WTC11 (cell line): ENCODE measurements around the gene NOL7. TPM values are rescaled to one million over a fixed set of nuclear protein-coding genes. Genes with fewer than 3 reads are reported as not detected.

ENCODE experiments used
- ATAC-seq: fragments of 200-7000 bp; cut with Tn5 transposase; 2 replicates; pipeline ENCODE4 v1.10.0; 2021; ENCODE audit warnings: mild to moderate bottlenecking, moderate library complexity
- CTCF ChIA-PET: fragments of 300-600 bp; sonication (Branson Sonifier 250); formaldehyde crosslinking; loops from one replicate; lab custom pipeline; 2021; ENCODE audit warnings: antibody characterized with exemption; lab: Charles Lee
- POLR2A ChIA-PET: fragments of 350-600 bp; sonication (Branson Sonifier 250); formaldehyde crosslinking; loops from one replicate; lab custom pipeline; 2021; ENCODE audit warnings: antibody characterized with exemption; lab: Charles Lee
- DNase-seq: peaks from one replicate; pipeline ENCODE4 v3.0.0; 2021; ENCODE audit warnings: low spot score
- H3K27ac Mint-ChIP-seq: 2 replicates; pipeline ENCODE4 v1.8.0; 2021; ENCODE audit warnings: mixed read lengths
- H3K27me3 Mint-ChIP-seq: 2 replicates; pipeline ENCODE4 v1.8.0; 2021; ENCODE audit warnings: low read depth, mild to moderate bottlenecking, moderate library complexity, mixed read lengths
- H3K36me3 Mint-ChIP-seq: 2 replicates; pipeline ENCODE4 v1.8.0; 2021; ENCODE audit warnings: mixed read lengths
- H3K4me1 Mint-ChIP-seq: 2 replicates; pipeline ENCODE4 v1.8.0; 2022; ENCODE audit warnings: mixed read lengths
- H3K4me3 Mint-ChIP-seq: 2 replicates; pipeline ENCODE4 v1.8.0; 2021; ENCODE audit warnings: mild to moderate bottlenecking, moderate library complexity, mixed read lengths
- H3K9me3 Mint-ChIP-seq: 2 replicates; pipeline ENCODE4 v1.8.0; 2021; ENCODE audit warnings: mixed read lengths
- ATF1 ChIP-seq: sonication (generic); formaldehyde crosslinking; IDR thresholded peaks from 2 replicates; pipeline ENCODE4 v1.8.1; 2023; ENCODE audit warnings: mild to moderate bottlenecking, moderate library complexity, missing genetic modification reagents
- CREB1 ChIP-seq: sonication (generic); formaldehyde crosslinking; IDR thresholded peaks from 2 replicates; pipeline ENCODE4 v1.8.0; 2023; ENCODE audit warnings: mild to moderate bottlenecking, missing genetic modification reagents
- ETV6 ChIP-seq: sonication (generic); formaldehyde crosslinking; IDR thresholded peaks from 2 replicates; pipeline ENCODE4 v1.8.1; 2022; ENCODE audit warnings: mild to moderate bottlenecking, missing genetic modification reagents
- FOXP1 ChIP-seq: sonication (generic); formaldehyde crosslinking; IDR thresholded peaks from 2 replicates; pipeline ENCODE4 v1.8.0; 2022; ENCODE audit warnings: missing genetic modification reagents, mild to moderate bottlenecking, moderate library complexity, borderline replicate concordance
- GABPB1 ChIP-seq: sonication (generic); formaldehyde crosslinking; IDR thresholded peaks from 2 replicates; pipeline ENCODE4 v1.8.1; 2023; ENCODE audit warnings: mild to moderate bottlenecking, missing genetic modification reagents
- GTF2I ChIP-seq: fragments of 250-450 bp; sonication (Bioruptor Pico); conservative IDR thresholded peaks from 2 replicates; pipeline ENCODE4 v1.4.0; 2021; ENCODE audit warnings: mild to moderate bottlenecking
- IRF2 ChIP-seq: sonication (generic); formaldehyde crosslinking; IDR thresholded peaks from 2 replicates; pipeline ENCODE4 v1.8.0; 2022; ENCODE audit warnings: low read depth, missing genetic modification reagents, borderline replicate concordance
- JAZF1 ChIP-seq: fragments of 250-450 bp; sonication (Bioruptor Pico); IDR thresholded peaks from 2 replicates; pipeline ENCODE4 v1.9.0; 2021; ENCODE audit warnings: moderate library complexity, mild to moderate bottlenecking, inconsistent platforms
- NFATC4 ChIP-seq: fragments of 250-450 bp; sonication (Bioruptor Pico); IDR thresholded peaks from 2 replicates; pipeline ENCODE4 v1.9.0; 2021; ENCODE audit warnings: mild to moderate bottlenecking
- NFE2L1 ChIP-seq: sonication (generic); formaldehyde crosslinking; IDR thresholded peaks from 2 replicates; pipeline ENCODE4 v1.8.1; 2023; ENCODE audit warnings: missing genetic modification reagents
- NR1H2 ChIP-seq: sonication (generic); formaldehyde crosslinking; IDR thresholded peaks from 2 replicates; pipeline ENCODE4 v1.9.0; 2021; ENCODE audit warnings: mild to moderate bottlenecking, moderate library complexity, missing genetic modification reagents
- NR2C2 ChIP-seq: sonication (generic); formaldehyde crosslinking; IDR thresholded peaks from 2 replicates; pipeline ENCODE4 v1.8.0; 2022; ENCODE audit warnings: mild to moderate bottlenecking, missing genetic modification reagents
- NR3C1 ChIP-seq: sonication (generic); formaldehyde crosslinking; conservative IDR thresholded peaks from 2 replicates; pipeline ENCODE4 v1.8.1; 2023; ENCODE audit warnings: low read depth, mild to moderate bottlenecking, missing genetic modification reagents
- PRRX2 ChIP-seq: fragments of 250-450 bp; sonication (Bioruptor Pico); IDR thresholded peaks from 2 replicates; pipeline ENCODE4 v1.8.0; 2021; ENCODE audit warnings: mild to moderate bottlenecking
- RORB ChIP-seq: fragments of 250-450 bp; sonication (Bioruptor Pico); IDR thresholded peaks from 2 replicates; pipeline ENCODE4 v1.9.0; 2021; ENCODE audit warnings: mild to moderate bottlenecking
- ZBTB21 ChIP-seq: sonication (generic); formaldehyde crosslinking; IDR thresholded peaks from 2 replicates; pipeline ENCODE4 v1.8.1; 2023; ENCODE audit warnings: mild to moderate bottlenecking, missing genetic modification reagents, borderline replicate concordance
- ZNF121 ChIP-seq: sonication (generic); formaldehyde crosslinking; IDR thresholded peaks from 2 replicates; pipeline ENCODE4 v1.8.0; 2023; ENCODE audit warnings: missing genetic modification reagents
- ZNF423 ChIP-seq: fragments of 250-450 bp; sonication (Bioruptor Pico); IDR thresholded peaks from 2 replicates; pipeline ENCODE4 v2.1.2; 2022; ENCODE audit warnings: mild to moderate bottlenecking, moderate library complexity
- total RNA-seq: library from RNA; stranded (reverse); gene quantifications from 3 replicates; pipeline ENCODE4 v1.2.3, GENCODE V29; 2021
- TF ChIP-seq, protein P1 (sequence below): sonication (generic); formaldehyde crosslinking; IDR thresholded peaks from 2 replicates; pipeline ENCODE4 v1.8.0; 2022; ENCODE audit warnings: mild to moderate bottlenecking, missing genetic modification reagents
- TF ChIP-seq, protein P2 (sequence below): sonication (generic); formaldehyde crosslinking; IDR thresholded peaks from 2 replicates; pipeline ENCODE4 v1.8.0; 2023; ENCODE audit warnings: mild to moderate bottlenecking, missing genetic modification reagents
- TF ChIP-seq, protein P3 (sequence below): sonication (generic); formaldehyde crosslinking; IDR thresholded peaks from 2 replicates; pipeline ENCODE4 v1.8.1; 2023; ENCODE audit warnings: mild to moderate bottlenecking, missing genetic modification reagents, borderline replicate concordance
- TF ChIP-seq, protein P4 (sequence below): sonication (generic); formaldehyde crosslinking; IDR thresholded peaks from 2 replicates; pipeline ENCODE4 v1.8.0; 2022; ENCODE audit warnings: missing genetic modification reagents
- TF ChIP-seq, protein P5 (sequence below): sonication (generic); formaldehyde crosslinking; IDR thresholded peaks from 2 replicates; pipeline ENCODE4 v1.8.0; 2022; ENCODE audit warnings: mild to moderate bottlenecking, missing genetic modification reagents
- TF ChIP-seq, protein P6 (sequence below): sonication (generic); formaldehyde crosslinking; conservative IDR thresholded peaks from 2 replicates; pipeline ENCODE4 v1.8.1; 2023; ENCODE audit warnings: mild to moderate bottlenecking, low read depth, missing genetic modification reagents, moderate library complexity

NOL7 gene
- total RNA-seq, 1 experiment from 2014 or later: 76.1 TPM

DNA sequence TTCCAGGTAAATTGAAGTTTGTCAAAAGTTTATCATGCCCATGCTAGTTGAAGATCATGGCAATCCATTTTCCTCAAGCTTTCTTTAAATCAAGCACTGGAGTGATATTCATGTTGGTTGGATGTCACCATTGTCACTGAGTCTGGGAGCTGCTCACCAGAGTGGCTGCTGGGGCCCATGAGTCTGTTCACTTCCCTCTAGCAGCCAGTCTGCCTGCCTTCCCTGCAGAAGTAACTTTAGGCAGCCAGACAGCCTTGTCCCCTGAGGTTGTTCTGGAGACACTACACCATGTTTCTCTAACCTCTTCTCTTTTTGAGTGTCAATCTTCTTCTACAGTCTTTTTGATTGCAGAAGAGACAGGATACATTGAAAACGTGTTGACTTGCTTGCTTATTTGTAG is 35.2 kb upstream of the NOL7 start (continued):
- TF ChIP-seq, protein P1, sequence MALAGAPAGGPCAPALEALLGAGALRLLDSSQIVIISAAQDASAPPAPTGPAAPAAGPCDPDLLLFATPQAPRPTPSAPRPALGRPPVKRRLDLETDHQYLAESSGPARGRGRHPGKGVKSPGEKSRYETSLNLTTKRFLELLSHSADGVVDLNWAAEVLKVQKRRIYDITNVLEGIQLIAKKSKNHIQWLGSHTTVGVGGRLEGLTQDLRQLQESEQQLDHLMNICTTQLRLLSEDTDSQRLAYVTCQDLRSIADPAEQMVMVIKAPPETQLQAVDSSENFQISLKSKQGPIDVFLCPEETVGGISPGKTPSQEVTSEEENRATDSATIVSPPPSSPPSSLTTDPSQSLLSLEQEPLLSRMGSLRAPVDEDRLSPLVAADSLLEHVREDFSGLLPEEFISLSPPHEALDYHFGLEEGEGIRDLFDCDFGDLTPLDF (CRISPR knock-in tag): no peak
- TF ChIP-seq JAZF1 (no peak), ETV6 (CRISPR knock-in tag) (no peak), RORB (CRISPR knock-in tag) (no peak), IRF2 (CRISPR knock-in tag) (no peak), NFATC4 (CRISPR knock-in tag) (no peak)
- TF ChIP-seq, protein P2, sequence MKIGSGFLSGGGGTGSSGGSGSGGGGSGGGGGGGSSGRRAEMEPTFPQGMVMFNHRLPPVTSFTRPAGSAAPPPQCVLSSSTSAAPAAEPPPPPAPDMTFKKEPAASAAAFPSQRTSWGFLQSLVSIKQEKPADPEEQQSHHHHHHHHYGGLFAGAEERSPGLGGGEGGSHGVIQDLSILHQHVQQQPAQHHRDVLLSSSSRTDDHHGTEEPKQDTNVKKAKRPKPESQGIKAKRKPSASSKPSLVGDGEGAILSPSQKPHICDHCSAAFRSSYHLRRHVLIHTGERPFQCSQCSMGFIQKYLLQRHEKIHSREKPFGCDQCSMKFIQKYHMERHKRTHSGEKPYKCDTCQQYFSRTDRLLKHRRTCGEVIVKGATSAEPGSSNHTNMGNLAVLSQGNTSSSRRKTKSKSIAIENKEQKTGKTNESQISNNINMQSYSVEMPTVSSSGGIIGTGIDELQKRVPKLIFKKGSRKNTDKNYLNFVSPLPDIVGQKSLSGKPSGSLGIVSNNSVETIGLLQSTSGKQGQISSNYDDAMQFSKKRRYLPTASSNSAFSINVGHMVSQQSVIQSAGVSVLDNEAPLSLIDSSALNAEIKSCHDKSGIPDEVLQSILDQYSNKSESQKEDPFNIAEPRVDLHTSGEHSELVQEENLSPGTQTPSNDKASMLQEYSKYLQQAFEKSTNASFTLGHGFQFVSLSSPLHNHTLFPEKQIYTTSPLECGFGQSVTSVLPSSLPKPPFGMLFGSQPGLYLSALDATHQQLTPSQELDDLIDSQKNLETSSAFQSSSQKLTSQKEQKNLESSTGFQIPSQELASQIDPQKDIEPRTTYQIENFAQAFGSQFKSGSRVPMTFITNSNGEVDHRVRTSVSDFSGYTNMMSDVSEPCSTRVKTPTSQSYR (CRISPR knock-in tag): no peak

DNA sequence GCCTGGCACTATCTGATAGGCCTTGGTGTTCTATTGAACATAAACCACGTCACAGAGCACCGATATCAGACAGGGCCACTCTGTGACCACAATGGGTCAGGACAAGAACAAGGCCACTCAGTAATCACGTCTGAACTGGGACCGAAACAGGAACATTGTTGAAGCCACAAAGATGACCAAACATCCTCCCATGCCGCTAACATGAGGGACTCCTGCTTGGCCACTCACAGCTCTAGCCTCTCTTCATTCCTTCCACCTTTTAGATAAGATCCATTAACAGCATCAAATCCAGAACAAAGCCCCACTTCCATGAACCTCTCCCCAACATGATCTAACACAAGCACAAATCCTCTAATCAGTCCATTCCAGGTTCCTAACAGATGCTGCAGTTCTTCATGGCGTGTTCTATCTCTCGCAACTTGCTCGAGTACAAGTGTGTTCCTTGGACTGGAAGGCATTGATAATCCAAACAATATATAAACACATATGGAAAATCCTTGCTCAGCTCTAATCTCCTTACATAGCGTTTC is 33.4 kb upstream of the NOL7 start:
- CTCF ChIA-PET: no interaction called here
- POLR2A ChIA-PET: no interaction called here
- Mint-ChIP-seq H3K27me3 (no peaks in the 10 kb centered on the region), H3K36me3 (peaks cover 34% of the 10 kb centered on the region), H3K4me3 (no peak overlapping the region), H3K9me3 (peaks cover 6% of the 10 kb centered on the region; the same call in 1 of the 2 replicates), H3K4me1 (peaks cover 6% of the 10 kb centered on the region; the same call in 1 of the 2 replicates), H3K27ac (no peak overlapping the region)
- ATAC-seq (no peak), DNase-seq (no peak)
- no peak for TF ChIP-seq CREB1 (CRISPR knock-in tag)
- TF ChIP-seq, protein P3, sequence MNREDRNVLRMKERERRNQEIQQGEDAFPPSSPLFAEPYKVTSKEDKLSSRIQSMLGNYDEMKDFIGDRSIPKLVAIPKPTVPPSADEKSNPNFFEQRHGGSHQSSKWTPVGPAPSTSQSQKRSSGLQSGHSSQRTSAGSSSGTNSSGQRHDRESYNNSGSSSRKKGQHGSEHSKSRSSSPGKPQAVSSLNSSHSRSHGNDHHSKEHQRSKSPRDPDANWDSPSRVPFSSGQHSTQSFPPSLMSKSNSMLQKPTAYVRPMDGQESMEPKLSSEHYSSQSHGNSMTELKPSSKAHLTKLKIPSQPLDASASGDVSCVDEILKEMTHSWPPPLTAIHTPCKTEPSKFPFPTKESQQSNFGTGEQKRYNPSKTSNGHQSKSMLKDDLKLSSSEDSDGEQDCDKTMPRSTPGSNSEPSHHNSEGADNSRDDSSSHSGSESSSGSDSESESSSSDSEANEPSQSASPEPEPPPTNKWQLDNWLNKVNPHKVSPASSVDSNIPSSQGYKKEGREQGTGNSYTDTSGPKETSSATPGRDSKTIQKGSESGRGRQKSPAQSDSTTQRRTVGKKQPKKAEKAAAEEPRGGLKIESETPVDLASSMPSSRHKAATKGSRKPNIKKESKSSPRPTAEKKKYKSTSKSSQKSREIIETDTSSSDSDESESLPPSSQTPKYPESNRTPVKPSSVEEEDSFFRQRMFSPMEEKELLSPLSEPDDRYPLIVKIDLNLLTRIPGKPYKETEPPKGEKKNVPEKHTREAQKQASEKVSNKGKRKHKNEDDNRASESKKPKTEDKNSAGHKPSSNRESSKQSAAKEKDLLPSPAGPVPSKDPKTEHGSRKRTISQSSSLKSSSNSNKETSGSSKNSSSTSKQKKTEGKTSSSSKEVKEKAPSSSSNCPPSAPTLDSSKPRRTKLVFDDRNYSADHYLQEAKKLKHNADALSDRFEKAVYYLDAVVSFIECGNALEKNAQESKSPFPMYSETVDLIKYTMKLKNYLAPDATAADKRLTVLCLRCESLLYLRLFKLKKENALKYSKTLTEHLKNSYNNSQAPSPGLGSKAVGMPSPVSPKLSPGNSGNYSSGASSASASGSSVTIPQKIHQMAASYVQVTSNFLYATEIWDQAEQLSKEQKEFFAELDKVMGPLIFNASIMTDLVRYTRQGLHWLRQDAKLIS: no peak
- TF ChIP-seq NR3C1 (CRISPR knock-in tag): no peak
- no peak for TF ChIP-seq PRRX2 (CRISPR knock-in tag)
- no peak for TF ChIP-seq NFE2L1 (CRISPR knock-in tag)
- no peak for TF ChIP-seq ZNF423 (CRISPR knock-in tag)
- TF ChIP-seq FOXP1: no peak
- TF ChIP-seq NR2C2 (CRISPR knock-in tag): no peak
- no peak for TF ChIP-seq GABPB1 (CRISPR knock-in tag)
- TF ChIP-seq ATF1 (CRISPR knock-in tag): no peak
- TF ChIP-seq, protein P4, sequence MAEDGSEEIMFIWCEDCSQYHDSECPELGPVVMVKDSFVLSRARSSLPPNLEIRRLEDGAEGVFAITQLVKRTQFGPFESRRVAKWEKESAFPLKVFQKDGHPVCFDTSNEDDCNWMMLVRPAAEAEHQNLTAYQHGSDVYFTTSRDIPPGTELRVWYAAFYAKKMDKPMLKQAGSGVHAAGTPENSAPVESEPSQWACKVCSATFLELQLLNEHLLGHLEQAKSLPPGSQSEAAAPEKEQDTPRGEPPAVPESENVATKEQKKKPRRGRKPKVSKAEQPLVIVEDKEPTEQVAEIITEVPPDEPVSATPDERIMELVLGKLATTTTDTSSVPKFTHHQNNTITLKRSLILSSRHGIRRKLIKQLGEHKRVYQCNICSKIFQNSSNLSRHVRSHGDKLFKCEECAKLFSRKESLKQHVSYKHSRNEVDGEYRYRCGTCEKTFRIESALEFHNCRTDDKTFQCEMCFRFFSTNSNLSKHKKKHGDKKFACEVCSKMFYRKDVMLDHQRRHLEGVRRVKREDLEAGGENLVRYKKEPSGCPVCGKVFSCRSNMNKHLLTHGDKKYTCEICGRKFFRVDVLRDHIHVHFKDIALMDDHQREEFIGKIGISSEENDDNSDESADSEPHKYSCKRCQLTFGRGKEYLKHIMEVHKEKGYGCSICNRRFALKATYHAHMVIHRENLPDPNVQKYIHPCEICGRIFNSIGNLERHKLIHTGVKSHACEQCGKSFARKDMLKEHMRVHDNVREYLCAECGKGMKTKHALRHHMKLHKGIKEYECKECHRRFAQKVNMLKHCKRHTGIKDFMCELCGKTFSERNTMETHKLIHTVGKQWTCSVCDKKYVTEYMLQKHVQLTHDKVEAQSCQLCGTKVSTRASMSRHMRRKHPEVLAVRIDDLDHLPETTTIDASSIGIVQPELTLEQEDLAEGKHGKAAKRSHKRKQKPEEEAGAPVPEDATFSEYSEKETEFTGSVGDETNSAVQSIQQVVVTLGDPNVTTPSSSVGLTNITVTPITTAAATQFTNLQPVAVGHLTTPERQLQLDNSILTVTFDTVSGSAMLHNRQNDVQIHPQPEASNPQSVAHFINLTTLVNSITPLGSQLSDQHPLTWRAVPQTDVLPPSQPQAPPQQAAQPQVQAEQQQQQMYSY (CRISPR knock-in tag): no peak
- no peak for TF ChIP-seq ZNF121
- TF ChIP-seq, protein P5, sequence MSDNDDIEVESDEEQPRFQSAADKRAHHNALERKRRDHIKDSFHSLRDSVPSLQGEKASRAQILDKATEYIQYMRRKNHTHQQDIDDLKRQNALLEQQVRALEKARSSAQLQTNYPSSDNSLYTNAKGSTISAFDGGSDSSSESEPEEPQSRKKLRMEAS (CRISPR knock-in tag): no peak
- no peak for TF ChIP-seq GTF2I (CRISPR knock-in tag)
- TF ChIP-seq ZBTB21 (CRISPR knock-in tag): no peak
- TF ChIP-seq, protein P6, sequence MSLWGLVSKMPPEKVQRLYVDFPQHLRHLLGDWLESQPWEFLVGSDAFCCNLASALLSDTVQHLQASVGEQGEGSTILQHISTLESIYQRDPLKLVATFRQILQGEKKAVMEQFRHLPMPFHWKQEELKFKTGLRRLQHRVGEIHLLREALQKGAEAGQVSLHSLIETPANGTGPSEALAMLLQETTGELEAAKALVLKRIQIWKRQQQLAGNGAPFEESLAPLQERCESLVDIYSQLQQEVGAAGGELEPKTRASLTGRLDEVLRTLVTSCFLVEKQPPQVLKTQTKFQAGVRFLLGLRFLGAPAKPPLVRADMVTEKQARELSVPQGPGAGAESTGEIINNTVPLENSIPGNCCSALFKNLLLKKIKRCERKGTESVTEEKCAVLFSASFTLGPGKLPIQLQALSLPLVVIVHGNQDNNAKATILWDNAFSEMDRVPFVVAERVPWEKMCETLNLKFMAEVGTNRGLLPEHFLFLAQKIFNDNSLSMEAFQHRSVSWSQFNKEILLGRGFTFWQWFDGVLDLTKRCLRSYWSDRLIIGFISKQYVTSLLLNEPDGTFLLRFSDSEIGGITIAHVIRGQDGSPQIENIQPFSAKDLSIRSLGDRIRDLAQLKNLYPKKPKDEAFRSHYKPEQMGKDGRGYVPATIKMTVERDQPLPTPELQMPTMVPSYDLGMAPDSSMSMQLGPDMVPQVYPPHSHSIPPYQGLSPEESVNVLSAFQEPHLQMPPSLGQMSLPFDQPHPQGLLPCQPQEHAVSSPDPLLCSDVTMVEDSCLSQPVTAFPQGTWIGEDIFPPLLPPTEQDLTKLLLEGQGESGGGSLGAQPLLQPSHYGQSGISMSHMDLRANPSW (CRISPR knock-in tag): no peak
- TF ChIP-seq NR1H2 (CRISPR knock-in tag): no peak
